GM12874 (cell line): ENCODE measurements around the gene PARD3B.

ENCODE experiments used
- TF ChIP-seq, protein P1 (sequence below): IDR thresholded peaks from 2 replicates; pipeline ENCODE4 v1.5.1; 2011; ENCODE audit warnings: low read depth, mild to moderate bottlenecking, control low read depth, low read length, moderate library complexity; ENCODE audit not compliant: insufficient read depth

PARD3B gene

DNA sequence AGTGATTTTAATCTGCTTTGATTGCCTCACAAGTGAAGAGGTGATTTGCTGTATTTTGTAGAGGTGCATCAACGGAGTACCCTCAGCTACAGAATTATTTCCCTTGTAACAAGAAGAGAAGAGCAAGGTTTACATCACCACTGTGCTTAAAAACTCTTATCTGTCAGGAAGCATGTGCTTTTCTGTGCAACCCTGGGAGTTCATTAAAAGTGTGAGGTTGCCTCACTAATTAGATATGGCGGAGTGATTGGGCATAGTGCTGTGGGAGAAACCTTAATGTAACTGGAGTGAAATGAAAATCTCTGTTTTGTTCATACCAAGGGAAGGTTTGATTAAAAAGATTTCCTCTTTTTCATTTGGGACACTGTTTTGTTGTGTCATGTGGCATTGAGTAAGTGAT, 544.7 kb downstream of the PARD3B start:
- TF ChIP-seq, protein P1, sequence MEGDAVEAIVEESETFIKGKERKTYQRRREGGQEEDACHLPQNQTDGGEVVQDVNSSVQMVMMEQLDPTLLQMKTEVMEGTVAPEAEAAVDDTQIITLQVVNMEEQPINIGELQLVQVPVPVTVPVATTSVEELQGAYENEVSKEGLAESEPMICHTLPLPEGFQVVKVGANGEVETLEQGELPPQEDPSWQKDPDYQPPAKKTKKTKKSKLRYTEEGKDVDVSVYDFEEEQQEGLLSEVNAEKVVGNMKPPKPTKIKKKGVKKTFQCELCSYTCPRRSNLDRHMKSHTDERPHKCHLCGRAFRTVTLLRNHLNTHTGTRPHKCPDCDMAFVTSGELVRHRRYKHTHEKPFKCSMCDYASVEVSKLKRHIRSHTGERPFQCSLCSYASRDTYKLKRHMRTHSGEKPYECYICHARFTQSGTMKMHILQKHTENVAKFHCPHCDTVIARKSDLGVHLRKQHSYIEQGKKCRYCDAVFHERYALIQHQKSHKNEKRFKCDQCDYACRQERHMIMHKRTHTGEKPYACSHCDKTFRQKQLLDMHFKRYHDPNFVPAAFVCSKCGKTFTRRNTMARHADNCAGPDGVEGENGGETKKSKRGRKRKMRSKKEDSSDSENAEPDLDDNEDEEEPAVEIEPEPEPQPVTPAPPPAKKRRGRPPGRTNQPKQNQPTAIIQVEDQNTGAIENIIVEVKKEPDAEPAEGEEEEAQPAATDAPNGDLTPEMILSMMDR, result no peak

DNA sequence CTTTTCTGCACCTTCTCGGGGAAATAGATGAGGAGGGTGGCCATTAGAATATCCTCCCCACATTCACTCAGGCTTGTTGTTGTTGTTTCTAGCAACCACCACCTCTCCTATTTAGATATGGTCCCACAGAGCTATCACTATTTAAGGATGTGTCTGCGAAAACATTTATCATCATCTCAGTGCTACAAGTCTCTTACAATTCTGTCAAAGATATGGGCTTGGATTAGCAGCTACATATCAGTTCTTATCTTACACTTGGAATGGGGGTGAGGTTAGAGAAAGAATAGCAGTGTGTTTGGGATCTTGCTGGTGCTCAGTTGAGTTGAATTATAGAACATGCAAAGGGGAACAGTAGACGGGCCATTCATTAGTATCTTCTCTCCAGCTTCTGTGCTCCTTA, 546.1 kb downstream of the PARD3B start:
- TF ChIP-seq, protein P1, result no peak

DNA sequence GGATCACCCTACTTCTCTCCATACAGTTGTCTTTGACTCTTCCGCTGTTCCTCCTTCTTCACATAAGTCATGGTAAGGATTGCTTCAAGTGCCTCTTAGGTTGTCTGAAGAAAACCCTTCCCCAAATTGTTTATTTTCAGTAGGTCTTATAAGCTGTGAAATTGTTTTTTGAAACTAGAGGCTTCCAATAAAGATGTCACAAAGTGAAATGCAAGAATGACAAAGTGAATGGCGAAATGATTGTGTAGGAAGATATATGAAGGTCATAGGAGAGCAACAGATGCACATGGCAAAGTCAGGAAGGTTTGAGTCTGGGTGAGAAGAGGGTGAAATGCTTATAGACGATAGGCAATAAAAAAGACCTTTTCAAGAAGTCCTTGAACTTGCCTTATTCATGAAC, 548.8 kb downstream of the PARD3B start:
- TF ChIP-seq, protein P1, result no peak

DNA sequence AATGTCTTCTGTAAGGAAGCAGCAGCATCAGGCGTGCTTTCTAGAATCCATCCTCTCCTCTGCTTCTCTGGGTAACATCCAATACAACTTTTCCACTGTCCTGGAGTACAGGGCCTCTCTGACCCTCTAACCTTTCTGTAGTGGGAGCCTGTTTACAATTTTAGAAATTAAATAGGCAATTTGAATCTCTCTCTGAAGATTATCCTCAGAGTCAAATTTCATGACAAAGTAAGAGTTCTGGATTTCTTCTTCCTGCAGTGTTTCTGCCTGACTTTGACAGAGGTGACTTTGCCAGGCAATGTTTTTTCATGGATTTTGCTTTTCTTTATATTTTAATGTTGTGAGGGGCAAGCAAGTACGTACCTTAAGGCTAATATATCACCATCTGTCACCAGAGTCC, 558.4 kb downstream of the PARD3B start:
- TF ChIP-seq, protein P1, result no peak

DNA sequence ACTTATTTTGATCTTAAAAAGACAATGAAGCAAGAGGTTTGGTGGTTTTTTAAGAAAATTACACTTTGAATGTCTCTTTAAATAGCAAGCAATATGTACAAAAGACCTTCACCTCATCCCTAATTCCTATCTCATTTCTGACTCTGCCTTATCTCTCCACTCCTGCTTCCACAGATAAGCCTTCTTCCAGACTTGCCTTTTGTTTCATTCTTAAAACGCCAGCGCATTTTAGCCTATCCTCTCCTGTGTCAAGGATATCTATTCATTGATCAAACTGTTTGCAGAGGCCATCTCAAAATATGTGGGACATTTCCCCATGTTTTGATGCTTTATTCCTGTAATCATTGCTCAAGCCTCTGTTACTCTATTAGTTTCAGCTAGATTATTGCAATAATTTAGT, 562.5 kb downstream of the PARD3B start:
- TF ChIP-seq, protein P1, result no peak

DNA sequence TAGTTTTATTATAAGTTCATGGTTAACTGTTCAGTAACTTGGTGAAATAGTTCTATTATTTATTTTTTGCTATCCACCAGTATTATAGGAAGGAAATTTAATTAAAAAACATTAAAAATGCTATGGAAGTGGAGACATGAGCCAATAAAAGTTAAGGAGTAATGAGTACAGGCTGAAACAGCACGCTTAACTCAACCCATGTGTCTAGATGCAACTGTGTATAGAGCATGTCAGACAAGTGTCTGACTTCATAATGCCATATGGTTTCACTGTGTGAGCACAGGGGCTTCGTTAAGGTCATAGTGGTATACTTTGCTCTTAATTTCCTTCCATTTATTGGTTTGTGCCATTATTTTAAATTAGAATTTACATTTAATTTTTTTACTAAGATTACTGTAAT, 570.2 kb downstream of the PARD3B start:
- TF ChIP-seq, protein P1, result no peak

DNA sequence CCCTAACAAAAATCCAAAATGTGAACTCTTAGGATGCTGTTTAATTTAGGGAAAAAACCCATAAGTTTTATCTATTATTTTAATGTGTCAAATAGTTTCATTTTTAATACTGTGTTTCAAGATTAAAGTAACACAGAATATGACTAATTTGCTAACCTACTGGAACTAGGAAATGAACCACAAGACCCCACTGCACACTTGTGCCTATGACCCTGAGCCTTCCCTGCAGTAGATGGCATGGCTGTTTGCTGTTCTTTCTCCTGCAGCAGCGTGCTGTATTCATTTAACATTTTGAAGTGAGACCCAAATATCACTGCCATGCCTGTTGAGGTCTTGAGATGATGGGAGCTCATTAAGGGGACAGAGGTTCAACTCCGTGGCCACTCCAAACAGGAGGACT, 571.9 kb downstream of the PARD3B start:
- TF ChIP-seq, protein P1, result no peak

DNA sequence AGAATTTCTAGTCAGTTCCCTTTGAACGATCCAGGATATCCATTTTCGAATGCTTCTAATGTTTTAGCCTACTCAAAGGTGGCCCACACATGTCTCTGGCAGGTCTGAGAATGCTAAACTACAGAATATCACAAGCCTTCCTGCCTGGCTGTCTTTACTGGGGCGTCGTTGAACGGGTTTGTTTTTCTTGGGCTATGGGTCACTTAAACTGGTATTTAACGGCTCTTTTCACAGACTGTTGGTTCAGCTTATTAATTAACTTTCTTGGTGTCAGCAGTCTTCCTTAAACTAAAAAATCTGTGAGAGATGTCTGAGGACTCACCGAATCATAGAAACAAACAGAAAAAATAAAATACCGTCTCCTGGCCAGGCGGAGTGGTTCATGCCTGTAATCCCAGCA, 573.9 kb downstream of the PARD3B start:
- TF ChIP-seq, protein P1, result no peak
